Measurements from ENCODE around the gene SPINK9. TPM values are rescaled to one million over a fixed set of nuclear protein-coding genes. Genes with fewer than 3 reads are reported as not detected.

Gene SPINK9
- total RNA-seq, 1 donor from 2014 or later, result not detected

- no peaks in the 10 kb centered on the region for H3K9me3 Mint-ChIP-seq
- no peak for DNase-seq (ENCODE audit: low spot score in 2 of 2, unreplicated experiment in 2 of 2)
- no peaks in the 10 kb centered on the region for H3K36me3 Mint-ChIP-seq
- no peak overlapping the region for H3K4me3 Mint-ChIP-seq
- H3K4me1 Mint-ChIP-seq, result peaks cover 32% of the 10 kb centered on the region
- H3K27me3 Mint-ChIP-seq (ENCODE audit: low read depth), result no peaks in the 10 kb centered on the region
- no peak overlapping the region for H3K27ac Mint-ChIP-seq
- TF ChIP-seq, protein P1, sequence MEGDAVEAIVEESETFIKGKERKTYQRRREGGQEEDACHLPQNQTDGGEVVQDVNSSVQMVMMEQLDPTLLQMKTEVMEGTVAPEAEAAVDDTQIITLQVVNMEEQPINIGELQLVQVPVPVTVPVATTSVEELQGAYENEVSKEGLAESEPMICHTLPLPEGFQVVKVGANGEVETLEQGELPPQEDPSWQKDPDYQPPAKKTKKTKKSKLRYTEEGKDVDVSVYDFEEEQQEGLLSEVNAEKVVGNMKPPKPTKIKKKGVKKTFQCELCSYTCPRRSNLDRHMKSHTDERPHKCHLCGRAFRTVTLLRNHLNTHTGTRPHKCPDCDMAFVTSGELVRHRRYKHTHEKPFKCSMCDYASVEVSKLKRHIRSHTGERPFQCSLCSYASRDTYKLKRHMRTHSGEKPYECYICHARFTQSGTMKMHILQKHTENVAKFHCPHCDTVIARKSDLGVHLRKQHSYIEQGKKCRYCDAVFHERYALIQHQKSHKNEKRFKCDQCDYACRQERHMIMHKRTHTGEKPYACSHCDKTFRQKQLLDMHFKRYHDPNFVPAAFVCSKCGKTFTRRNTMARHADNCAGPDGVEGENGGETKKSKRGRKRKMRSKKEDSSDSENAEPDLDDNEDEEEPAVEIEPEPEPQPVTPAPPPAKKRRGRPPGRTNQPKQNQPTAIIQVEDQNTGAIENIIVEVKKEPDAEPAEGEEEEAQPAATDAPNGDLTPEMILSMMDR (IDR thresholded peaks at IDR 0.05; ENCODE audit: unreplicated experiment), result no peak
Measured at GRCh38 chr5:148381906-148382305, 46.5 kb downstream of the SPINK9 start.

DNA sequence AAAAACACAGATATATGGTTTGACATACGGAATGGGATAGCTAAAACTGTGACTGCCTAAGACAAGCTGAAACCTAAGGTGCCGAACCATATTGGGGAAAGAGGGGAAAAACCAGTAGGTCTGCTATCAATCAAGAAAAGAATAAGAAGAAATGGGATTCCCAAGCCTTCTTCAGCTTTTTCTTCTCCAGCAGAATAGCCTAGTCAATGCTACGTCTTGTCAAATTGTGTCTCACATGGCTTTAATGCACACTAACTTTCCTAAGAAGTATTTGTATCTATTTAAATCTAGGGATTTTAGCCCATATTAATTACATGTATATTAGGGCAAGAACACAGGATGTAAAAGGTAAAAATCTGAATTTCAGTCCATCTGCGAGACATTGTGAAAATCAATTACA is 47.6 kb downstream of the SPINK9 start:
- Mint-ChIP-seq H3K4me3 (peak overlapping the region; percentile 94), H3K9me3 (no peaks in the 10 kb centered on the region), H3K36me3 (peaks cover 3% of the 10 kb centered on the region), H3K27me3 (ENCODE audit: low read depth) (no peaks in the 10 kb centered on the region), H3K4me1 (peaks cover 32% of the 10 kb centered on the region), H3K27ac (peak overlapping the region; percentile 100)
- DNase-seq (ENCODE audit: low spot score in 2 of 2, unreplicated experiment in 2 of 2), result no peak
- TF ChIP-seq, protein P1 (IDR thresholded peaks at IDR 0.05; ENCODE audit: unreplicated experiment), result no peak

DNA sequence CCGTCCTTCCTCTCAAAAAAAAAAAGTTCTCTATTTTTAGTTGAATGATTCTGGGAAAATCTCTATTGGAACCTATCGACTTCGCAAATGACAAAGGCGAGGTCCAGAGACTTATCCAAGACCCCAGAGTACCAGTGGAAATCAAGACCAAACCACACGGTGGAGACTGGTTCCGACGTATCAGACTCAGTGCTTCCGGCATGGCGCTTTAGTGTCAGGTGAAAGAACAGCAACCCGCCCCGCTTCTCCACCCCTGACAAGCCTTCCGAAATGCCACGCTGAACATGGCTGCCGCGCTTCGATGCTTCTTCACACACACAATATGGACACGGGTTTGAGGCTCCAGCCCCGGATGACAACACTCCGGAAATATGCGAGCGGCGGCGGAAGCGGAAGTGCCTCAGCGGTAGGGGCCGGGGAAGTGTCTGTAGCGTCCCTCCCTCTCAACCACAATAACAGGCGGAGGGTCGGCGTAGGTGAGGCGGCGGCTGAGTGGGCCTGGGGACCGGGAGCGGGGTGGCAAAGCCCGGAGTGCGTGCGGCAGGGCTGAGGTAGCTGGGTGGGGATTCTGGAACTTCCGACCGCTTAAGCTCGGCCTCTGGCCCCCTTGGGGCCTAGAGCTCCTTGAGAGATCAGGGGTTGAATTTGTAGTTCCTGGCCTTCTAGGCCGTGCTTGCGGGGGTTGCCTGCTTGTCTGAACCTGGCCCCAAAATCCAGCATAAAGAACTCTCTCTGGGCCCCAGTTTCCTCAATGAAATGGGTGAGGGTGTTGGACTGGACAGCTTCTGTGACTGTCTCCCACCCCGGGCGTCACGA is 48.4 kb downstream of the SPINK9 start, which contains the start of gene FBXO38:
Gene FBXO38, plus strand, starts transcription at position 395 of the 816 bp plus-strand sequence. CDS start 10,819 bp downstream, outside the sequence.
- Mint-ChIP-seq H3K27ac (peak within 1 kb of the TSS; percentile 100), H3K4me1 (peaks cover 32% of the 10 kb centered on the region), H3K36me3 (peaks cover 3% of the 10 kb centered on the region), H3K27me3 (ENCODE audit: low read depth) (no peaks in the 10 kb centered on the region), H3K4me3 (peak within 1 kb of the TSS; percentile 94), H3K9me3 (no peaks in the 10 kb centered on the region)
- TF ChIP-seq, protein P1 (IDR thresholded peaks at IDR 0.05; ENCODE audit: unreplicated experiment), result no peak
- peak; percentile 86 to 94 for DNase-seq (ENCODE audit: low spot score in 2 of 2, unreplicated experiment in 2 of 2)

DNA sequence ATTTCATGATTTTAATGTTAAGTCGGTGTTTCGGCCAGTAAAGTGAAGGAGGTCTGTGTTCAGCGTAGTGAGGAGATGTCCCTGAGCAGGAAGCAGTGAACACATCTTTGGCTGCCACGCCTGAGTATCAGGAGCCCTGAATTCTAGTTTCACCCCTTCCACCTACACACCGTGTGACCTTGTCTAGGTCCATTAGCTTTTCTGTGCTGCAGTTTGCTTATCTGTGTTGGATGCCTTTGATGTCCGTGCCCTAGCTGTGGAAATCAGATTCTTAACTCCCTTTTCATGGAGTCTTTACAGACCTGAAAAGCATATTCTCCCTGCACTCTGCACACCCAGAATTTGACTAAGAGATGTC is 49.0 kb downstream of the SPINK9 start:
- TF ChIP-seq, protein P1 (IDR thresholded peaks at IDR 0.05; ENCODE audit: unreplicated experiment), result no peak
- Mint-ChIP-seq H3K36me3 (peaks cover 3% of the 10 kb centered on the region), H3K4me3 (peak overlapping the region; percentile 94), H3K27me3 (ENCODE audit: low read depth) (no peaks in the 10 kb centered on the region), H3K27ac (peak overlapping the region; percentile 100), H3K4me1 (peaks cover 32% of the 10 kb centered on the region), H3K9me3 (no peaks in the 10 kb centered on the region)
- DNase-seq (ENCODE audit: low spot score in 2 of 2, unreplicated experiment in 2 of 2), result no peak

- Mint-ChIP-seq H3K4me3 (peak overlapping the region; percentile 94), H3K36me3 (peaks cover 3% of the 10 kb centered on the region), H3K4me1 (peaks cover 32% of the 10 kb centered on the region), H3K9me3 (no peaks in the 10 kb centered on the region), H3K27me3 (ENCODE audit: low read depth) (no peaks in the 10 kb centered on the region), H3K27ac (peak overlapping the region; percentile 100)
- TF ChIP-seq, protein P1 (IDR thresholded peaks at IDR 0.05; ENCODE audit: unreplicated experiment), result no peak
- DNase-seq (ENCODE audit: low spot score in 2 of 2, unreplicated experiment in 2 of 2), result no peak
Measured at GRCh38 chr5:148385094-148385493, 49.7 kb downstream of the SPINK9 start.

Measured in mesothelial cell of epicardium (in vitro differentiated cells).